ELR (cell line): ENCODE data around the gene HMOX1.

Experiments
- DNase-seq: peaks from one replicate; pipeline ENCODE4 v3.0.0-alpha.2; 2015; ENCODE audit warnings: low read depth

The HMOX1 gene

DNA sequence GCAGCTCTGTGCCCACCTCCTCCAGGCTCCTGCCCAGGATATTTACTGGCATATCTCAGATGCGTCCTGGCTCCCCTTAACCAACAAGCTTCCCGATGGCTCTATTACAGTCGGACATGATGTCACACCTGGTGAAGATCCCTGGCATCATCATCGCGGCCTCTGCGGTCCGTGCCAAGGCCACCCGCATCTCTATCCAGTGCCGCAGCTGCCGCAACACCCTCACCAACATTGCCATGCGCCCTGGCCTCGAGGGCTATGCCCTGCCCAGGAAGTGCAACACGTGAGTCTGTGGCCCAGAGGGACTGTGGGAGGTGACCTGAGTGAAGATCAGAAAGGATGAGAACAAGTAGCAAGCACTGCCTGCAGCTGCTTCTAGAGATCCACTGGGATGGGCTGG, 25.5 kb downstream of the HMOX1 start:
- no peak for DNase-seq

DNA sequence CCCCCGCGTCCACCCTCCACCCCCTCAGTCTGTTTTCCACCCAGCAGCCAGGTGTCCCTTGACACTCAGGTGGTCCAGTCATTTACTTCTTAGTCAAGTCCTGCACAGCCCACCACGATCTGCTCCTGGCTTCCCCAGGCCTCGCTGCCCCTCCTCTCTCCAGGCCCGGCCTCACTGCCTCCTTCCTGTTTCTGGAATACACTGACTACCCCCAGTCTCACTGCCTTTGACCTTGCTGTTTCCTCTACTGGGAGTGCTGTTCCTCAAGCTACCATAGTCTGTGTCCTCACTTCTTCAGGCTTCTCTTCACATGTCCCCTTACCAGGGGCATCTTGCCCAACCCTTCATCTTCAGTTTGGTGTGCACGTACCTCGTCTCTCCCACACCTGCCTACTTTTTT, 26.5 kb downstream of the HMOX1 start:
- no peak for DNase-seq

DNA sequence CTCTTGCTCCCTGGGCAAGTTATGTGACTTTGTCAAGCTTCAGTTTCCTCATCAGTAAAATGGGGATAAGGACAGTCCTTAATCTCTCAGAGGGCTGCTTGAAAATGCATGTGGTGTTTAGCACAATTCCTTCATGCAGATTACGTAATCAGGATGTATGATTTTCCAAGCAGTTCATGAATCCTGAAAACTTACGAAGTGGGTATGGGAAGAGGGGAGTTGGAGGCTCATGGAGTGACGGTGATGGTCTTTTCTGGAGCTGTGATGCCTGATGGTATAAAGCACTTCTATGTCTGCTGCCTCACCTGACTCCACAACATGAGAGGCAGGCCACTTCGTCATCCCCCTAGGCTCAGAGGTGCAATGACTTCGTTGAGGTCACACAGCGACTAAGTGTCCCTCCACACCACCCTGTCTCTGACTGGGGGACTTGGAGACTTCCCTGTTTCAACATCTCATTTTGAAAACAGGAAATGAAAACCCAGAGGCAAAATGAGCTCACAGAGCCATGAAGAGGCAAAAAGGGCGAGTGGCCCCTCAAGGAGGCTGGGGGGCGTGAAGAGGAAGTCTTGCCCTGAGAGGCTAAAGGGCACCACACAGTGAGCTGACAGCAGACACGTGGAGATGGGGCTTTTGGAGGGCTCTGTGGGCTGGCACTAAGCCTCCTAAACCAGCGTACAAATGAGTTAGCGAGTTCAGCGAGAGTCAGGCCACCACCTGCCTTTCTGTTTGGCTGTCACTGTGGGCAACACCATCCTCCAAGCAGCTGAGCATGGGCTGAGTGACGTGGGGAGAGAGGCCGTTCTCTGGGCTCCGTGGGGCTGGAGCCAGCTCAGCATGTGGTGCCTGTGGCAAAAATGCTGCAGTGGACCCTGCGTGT, 29.1 kb downstream of the HMOX1 start:
- DNase-seq = no peak

DNA sequence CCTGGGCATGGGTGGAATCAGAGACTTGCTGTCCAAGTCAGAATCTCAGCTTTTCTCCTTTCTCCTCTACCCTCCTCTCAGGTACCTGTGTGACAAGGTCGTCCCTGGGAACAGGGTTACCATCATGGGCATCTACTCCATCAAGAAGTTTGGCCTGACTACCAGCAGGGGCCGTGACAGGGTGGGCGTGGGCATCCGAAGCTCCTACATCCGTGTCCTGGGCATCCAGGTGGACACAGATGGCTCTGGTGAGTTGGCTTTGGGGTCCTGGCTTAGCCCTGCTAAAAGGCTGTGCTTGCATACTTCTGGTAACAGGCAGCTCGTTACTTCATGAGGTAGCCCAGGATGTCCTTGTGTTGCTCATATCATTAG, 29.8 kb downstream of the HMOX1 start:
- no peak for DNase-seq

DNA sequence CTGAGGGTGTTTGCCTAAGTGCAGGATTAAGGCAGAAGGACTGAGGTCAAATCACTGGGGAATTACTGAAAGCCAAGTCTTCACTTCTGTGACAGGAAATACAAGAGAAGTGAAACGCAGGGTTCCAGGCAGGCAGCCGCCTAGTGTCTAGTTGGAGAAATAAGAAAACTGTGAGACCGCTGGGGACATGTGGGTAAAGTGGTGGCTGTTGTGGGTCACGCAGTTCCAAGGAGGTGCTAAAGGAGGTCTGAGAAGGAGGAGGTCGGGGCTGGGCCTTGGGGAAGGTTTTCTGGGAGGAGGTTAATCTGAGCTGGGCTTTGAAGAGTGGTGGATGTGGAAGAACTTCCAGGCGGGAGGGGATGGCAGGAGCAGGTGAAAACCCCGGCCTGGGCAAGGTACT, 30.2 kb downstream of the HMOX1 start:
- DNase-seq = no peak

DNA sequence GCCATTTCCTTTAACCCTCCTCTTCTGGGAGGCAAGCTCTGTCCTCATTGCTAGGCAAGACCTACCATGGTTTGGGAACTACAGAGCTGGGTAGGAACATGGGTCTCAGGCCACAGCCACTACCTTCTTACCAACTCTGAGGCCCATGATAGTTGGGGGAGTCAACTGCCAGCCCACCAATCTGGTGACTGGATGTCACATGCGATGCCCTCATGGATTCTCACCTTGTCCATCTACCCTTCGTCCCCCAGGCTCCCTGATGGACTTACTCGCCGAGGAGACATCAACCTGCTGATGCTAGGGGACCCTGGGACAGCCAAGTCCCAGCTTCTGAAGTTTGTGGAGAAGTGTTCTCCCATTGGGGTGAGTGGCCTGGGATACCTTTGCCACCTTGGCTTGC, 32.7 kb downstream of the HMOX1 start:
- DNase-seq = no peak

DNA sequence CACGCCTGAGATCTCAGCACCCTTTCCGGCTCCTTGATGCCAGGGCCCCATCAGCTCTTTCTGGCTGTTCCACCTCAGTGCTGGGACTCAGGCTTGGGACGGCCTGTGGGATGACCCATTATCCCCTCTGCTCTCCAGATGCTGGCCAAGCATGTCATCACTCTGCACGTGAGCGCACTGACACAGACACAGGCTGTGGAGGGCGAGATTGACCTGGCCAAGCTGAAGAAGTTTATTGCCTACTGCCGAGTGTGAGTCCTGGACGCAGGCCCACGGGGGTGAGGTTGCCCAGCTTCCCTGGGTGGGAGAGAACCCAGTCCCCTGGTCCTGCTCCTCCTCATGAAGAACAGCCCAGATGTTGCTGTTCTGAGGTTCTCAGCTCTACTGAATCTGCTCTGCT, 36.7 kb downstream of the HMOX1 start:
- DNase-seq = no peak

DNA sequence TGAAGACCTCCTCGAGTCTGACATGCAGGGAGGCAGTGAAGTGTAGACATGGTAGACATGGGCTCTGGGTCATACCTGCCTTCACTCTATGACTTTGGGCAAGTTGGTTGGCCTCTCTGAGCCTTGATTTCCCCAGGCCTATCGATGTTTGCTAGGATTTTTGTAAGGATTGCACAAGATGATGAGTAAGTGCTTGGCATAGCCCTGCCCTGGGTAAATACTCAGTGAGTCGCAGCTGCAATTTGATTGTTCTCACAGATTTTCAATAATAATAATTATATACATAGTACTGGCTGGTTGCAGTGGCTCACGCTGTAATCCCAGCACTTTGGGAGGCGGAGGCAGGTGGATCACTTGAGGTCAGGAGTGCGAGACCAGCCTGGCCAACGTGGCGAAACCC, 37.2 kb downstream of the HMOX1 start:
- DNase-seq = peak; percentile 38

DNA sequence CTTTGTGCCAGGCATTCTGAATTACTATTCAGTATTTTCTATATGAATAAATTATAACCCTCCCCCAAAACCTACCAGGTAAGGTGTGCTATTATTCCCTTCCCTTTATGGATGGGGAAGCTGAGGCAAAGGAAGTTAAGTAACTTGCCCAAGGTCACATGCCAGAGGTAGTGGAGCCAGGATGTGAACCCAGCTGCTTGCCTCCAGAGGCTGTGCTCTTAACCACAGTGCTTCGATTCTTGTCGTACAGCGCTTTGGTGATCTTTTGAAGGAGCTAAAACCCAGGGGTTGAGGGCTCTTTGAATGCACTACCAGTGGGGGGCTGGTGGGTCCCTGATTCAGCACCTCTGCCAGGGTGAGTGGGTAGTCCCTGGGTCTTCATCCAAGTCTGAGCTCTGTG, 37.8 kb downstream of the HMOX1 start:
- DNase-seq = no peak

DNA sequence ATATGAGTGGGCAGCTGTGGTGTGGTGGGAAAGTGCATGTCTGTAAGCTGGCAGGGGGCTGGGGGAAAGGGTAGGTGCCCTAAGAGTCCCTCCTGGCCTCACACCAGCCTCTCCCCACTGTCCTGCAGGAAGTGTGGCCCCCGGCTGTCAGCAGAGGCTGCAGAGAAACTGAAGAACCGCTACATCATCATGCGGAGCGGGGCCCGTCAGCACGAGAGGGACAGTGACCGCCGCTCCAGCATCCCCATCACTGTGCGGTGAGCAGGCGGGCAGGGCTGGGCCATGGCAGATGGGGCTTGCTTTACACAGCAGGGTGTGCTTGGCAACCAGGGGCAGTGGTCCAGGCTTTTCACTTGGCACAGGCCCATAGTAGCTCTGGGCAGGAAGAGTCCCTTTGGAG, 38.9 kb downstream of the HMOX1 start:
- DNase-seq = no peak

DNA sequence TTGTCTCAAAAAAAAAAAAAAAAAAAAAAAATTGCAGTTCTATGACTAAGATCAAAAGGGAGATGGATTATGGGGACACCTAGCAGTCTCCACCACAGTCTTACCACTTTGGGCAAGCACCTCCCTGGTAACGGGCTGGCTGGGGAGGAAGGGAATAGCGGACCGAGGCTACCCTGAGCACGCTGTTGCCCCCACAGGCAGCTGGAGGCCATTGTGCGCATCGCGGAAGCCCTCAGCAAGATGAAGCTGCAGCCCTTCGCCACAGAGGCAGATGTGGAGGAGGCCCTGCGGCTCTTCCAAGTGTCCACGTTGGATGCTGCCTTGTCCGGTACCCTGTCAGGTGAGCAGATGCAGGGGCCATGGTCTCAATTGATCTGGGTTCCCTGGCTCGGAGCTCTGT, 40.2 kb downstream of the HMOX1 start:
- no peak for DNase-seq

DNA sequence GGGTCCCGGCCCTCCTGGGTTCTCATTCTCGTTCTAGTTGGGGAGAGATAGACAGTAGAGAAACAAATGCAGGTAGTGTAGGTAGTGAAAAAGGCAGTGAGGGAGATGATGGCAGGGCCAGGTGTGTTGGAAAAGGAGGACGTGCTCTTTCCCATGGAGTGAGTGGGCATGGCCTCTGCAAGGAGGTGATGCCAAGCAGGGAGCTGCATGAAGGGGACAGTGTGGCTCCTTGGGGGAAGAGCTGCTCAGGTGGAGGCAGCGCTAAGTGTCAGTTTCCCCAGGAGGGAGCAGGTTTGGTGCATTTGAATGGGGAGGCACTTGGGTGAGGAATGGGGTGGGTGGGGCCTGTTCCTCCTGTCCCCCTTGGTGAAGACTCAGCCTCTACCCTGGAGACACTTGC, 41.2 kb downstream of the HMOX1 start:
- no peak for DNase-seq

DNA sequence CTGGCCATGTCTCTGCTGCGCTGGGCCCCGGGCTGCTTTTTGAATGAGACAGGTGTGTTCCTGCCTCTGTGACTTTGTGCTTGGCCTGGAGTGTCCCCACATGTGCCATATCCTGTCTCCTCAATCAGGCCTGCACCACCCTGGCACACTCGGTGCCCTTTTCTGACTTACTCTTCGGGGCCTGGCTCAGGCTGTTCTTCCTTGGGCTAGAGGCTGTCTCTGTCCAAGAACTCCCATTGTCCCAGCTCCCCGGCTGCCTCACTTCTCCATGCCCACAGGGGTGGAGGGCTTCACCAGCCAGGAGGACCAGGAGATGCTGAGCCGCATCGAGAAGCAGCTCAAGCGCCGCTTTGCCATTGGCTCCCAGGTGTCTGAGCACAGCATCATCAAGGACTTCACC, 42.0 kb downstream of the HMOX1 start:
- no peak for DNase-seq

DNA sequence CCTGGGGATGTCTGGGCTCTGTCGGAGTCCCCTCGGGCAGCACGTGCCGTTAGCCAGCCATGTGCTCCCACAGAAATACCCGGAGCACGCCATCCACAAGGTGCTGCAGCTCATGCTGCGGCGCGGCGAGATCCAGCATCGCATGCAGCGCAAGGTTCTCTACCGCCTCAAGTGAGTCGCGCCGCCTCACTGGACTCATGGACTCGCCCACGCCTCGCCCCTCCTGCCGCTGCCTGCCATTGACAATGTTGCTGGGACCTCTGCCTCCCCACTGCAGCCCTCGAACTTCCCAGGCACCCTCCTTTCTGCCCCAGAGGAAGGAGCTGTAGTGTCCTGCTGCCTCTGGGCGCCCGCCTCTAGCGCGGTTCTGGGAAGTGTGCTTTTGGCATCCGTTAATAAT, 43.2 kb downstream of the HMOX1 start:
- DNase-seq = no peak

DNA sequence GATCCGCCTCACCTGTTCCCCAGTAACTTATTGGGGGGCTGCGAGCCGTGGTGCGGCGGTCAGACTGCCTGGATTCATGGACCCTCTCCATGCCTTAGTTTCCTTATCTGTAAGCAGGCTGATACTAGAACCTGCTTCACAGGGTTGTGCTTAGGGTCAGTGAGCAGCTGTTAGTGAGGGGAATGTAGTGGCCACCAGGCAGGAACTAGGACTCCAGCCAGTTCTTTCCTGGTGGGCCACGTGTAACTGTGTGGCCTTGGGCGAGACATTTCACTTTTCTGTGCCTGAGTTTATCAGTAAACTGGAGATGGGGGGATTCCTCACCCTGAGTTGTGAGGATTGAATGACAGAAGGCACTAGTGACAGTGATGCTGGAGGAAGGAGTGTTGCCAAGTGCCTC, 43.9 kb downstream of the HMOX1 start:
- DNase-seq = no peak

DNA sequence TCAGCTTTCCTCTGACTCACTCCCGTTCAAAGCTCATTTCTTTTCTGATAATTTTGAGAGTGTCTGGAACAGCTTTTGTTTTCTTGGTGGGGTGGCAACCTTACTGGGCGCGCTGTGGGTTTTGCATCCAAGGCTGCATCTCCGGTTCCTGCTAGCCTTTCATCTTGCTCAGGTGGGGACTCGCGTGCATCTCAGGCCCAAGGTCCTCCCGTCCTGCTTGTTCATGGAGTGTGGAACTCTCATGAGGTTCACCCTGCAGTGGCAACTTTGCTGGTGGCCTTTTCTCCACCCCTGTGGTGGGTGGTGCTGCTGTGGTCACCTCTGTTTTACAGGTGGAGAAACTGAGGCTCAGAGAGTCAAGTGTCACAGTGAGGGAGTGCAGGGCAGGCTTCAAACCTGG, 44.6 kb downstream of the HMOX1 start:
- no peak for DNase-seq

DNA sequence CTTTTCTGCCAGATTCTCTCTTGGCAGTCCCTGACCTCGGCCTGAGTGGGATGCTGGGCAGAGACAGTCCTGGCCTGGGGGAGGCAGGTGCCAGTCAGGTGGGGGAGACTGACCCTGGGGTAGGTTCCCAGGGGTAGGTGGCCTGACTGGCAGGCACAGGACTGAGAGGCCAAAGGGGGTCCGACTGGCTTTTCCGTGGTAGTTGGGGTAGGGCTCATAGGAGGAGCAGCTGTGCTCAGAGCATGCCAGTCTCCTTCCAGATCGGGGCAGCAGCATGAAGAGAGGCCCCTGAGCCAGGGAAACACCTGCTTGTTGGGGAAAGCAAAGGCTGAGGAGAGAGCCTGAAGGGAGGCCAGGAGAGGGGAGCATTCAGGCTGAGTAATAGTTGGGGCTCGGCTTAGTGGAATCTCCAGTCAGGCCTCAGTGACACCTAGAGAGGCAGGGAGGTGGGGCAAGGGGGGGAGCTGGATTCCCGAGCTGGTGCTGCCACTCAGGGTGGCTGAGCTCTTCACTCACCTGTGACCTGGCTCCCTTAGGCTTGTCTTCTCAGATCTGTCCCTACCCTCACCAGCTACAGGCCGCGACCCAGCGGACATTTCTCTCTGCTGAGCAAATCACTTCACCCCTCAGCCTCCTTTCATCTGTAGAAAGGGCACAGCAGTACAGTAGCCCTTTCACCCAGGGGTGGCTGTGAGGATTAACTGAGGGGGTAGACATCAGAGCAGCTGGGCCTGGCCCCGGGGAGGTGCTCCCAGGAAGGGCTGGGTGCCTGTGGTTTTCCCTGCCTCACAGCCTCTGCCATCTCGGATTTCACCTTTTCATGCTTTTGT, 45.3 kb downstream of the HMOX1 start:
- DNase-seq = peak; percentile 26

DNA sequence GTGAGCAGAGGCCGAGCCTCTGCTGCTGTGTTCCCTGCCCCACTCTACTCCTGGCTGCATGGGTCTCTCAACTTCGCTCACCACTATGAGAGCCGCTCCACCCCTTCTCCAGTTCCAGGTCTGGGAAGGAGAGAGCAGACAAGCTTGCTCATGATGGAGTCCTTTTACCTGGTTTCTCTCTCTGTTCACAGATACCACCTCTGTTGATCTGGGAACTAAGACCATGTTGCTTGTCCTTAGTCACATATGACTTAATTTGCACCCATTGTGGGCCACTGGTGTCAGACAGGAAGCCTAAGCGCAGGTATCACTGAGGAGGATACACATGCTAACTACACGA, 45.9 kb downstream of the HMOX1 start:
- no peak for DNase-seq

DNA sequence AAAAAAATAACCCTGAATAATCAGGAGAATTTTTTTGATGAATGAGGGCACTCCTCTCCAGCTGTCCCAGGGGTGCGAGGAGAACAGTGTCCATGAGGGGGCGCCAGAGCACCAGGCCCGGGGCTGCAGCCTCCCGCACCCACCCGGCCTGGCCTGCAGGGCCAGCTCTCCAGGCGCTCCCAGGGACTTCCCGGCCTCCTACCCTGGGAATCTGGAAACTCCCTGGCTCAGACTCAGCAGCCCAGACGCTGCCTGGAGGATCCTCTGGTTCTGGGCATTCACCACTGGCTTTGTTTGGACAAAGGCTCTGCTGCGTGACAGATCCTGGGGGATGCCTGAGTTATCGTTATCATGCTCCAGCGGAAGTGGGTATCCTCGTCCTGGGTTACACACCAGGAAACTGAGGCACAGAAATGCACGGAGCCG, 50.0 kb downstream of the HMOX1 start:
- DNase-seq = peak; percentile 89

DNA sequence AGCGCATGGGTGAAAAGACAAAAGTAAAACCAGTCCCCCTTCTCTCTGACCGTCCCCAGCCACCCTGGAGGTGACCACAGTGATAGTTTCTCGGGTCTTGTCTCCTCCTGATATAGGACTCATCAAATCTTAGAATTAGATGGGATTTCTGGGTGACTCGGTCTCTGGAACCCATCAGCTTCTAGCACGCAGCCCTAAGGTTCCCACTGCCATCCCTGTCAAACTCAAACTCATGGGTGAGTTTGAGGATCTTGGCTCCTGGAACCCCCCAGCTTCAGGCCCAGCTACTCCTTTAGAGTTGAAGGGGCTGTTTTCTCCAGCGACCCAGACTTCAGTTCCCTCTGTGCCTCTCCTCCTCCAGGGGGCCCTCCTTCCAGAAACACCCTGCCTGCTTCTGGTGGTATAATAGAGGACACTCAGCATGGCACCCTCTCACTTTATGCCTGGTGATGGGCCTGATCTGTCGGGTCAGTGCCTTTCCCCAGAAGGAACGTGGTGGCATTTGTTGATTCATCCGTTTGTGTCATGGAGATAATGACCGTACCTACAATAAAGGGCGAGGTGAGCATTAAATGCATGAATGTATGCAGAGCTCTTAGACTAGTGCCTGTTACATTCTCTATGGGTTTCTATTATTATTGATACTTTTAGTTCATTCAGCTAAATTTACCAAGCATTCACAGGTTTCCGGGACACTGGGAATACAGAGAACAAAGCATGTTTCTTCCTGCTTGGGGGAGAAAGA, 50.8 kb downstream of the HMOX1 start:
- no peak for DNase-seq

DNA sequence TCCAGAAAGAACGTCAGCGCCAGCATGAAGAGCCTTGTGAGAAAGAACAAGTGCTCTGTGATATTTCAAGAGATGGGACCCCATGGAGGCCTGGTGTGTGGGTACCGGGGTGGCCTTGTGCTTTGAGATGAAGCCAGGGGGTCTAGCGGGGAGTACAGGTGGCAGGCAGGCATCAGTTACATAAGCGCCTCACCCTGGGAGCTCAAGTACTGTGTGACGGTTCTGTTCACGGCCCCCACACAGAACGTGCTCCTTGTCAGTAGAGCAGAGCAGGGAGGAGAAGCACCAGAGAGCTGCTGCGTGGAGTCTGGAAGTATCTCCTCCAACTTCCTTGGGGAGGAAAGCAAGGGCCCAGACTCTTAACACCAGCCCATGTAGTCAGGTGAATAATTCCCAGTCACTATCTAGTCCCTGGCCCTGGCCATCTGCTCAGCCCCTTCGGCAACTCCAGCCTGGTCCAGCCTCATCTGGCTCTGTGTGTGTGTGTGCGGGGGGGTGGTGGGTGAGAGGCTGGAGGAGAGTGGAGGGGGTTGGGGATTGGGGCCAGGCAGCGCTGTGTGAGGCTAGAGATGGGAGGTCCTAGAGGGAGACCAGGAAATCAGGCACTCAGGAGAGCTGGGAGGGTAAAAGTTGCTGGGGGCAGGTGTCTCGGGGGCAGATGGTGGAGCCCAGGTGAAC, 51.5 kb downstream of the HMOX1 start:
- DNase-seq = no peak

DNA sequence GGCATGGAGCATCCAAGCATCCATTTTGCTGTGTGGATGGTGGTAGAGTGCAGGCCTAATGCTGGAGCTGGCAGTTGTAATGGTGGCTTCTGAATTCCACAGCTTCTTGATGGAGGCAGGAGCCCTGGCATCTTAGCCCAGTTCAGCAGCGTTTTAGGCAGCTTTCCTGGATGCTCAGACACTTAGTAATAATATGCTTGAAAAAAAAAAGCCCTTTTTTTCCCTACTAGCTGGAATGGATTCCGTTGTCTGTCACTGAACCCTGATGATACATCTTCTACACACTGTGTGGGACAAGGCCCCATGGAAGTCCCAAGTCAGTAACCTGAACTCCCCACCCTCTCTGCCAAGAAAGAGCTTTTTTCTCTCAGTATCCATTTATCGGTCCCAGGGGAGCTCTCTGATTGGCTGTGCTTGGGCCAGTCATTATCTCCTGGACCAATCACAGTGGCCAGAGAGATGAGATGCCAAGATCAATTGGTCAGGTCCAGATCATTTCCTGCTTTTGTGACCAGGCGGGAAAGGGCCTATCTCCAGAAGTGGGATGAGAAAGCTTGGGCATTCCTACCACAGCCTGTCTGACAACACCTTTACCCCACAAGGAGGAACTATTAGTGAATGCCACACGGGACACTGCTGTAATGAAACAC, 53.3 kb downstream of the HMOX1 start:
- peak; percentile 48 for DNase-seq
